Measurements from ENCODE around the gene MICU1. TPM values are rescaled to one million over a fixed set of nuclear protein-coding genes. Genes with fewer than 3 reads are reported as not detected.

MICU1 gene
- total and polyA plus RNA-seq, 2 of the 13 experiments (the other 11 are each of a cell fraction or from before 2014, with no cell fraction given) = 32.5 to 56.1 TPM

GRCh38 chr10:72328045-72328828 is 297.6 kb downstream of the MICU1 start (continued):
- TF ChIP-seq ZBED4 (CRISPR knock-in tag; IDR thresholded peaks at IDR 0.05; ENCODE audit: borderline replicate concordance) = 0 out of 2 replicates have a peak, but pooled peaks have one; percentile 30
- TF ChIP-seq FOXO4 (CRISPR knock-in tag; conservative IDR thresholded peaks at IDR 0.05) = 0 out of 2 replicates have a peak, but pooled peaks have one; percentile 8
- no peak for TF ChIP-seq THAP8 (CRISPR knock-in tag; IDR thresholded peaks at IDR 0.05; ENCODE audit: borderline replicate concordance)
- TF ChIP-seq DMAP1 (CRISPR knock-in tag; IDR thresholded peaks at IDR 0.05) = 0 out of 2 replicates have a peak, but pooled peaks have one; percentile 24

Measured in HepG2 (cell line).